NB4 (cell line): ENCODE measurements around the gene NUTM2B.
"Not testable (repeated sequence)": the region's sequence is repeated elsewhere in the genome, so short reads cannot be mapped to it uniquely, and the experiment has no call there.

Experiments used
- DNase-seq: peaks from one replicate; pipeline ENCODE4 v3.0.0; 2010; ENCODE audit warnings: low read depth
- H3K4me3 ChIP-seq: one replicate; pipeline ENCODE4 v1.5.1; 2011; ENCODE audit warnings: mild to moderate bottlenecking, low read depth, low read length, moderate library complexity
- CTCF ChIP-seq: IDR thresholded peaks from one replicate; pipeline ENCODE4 v1.5.1; 2012; ENCODE audit warnings: low read depth, low read length

NUTM2B gene, protein sequence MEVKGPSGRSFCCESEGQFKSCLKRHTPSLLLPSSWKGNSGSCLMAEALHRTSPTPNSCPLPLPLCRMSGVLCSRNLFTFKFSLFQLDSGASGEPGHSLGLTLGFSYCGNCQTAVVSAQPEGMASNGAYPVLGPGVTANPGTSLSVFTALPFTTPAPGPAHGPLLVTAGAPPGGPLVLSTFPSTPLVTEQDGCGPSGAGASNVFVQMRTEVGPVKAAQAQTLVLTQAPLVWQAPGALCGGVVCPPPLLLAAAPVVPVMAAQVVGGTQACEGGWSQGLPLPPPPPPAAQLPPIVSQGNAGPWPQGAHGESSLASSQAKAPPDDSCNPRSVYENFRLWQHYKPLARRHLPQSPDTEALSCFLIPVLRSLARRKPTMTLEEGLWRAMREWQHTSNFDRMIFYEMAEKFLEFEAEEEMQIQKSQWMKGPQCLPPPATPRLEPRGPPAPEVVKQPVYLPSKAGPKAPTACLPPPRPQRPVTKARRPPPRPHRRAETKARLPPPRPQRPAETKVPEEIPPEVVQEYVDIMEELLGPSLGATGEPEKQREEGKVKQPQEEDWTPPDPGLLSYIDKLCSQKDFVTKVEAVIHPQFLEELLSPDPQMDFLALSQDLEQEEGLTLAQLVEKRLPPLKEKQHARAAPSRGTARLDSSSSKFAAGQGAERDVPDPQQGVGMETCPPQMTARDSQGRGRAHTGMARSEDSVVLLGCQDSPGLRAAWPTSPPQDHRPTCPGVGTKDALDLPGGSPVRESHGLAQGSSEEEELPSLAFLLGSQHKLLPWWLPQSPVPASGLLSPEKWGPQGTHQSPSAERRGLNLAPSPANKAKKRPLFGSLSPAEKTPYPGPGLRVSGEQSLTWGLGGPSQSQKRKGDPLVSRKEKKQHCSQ

DNA sequence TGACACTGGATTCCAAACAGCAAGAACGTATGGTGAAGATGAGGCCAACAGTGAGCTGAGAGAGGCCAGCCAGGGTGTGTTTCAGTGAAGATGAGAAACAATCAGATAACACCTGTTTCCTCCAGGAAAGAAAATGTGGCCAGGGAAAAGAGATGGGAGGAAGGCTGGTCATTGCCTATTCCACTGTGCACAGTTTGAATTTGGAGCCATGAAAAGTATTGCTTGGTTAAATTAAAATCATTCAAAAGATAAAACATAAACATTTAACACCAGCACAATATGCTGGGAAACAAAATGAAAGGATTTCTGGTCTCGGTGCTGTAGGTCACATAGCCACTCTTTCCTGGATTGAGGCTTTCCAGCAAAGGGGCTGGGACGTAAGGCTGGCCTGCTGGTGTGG is at the start of gene NUTM2B:
Gene NUTM2B, plus strand, starts transcription at position 301 of the 400 bp plus-strand sequence. CDS start 383 bp downstream, outside the sequence.
- not testable (repeated sequence) for DNase-seq, H3K4me3 ChIP-seq

DNA sequence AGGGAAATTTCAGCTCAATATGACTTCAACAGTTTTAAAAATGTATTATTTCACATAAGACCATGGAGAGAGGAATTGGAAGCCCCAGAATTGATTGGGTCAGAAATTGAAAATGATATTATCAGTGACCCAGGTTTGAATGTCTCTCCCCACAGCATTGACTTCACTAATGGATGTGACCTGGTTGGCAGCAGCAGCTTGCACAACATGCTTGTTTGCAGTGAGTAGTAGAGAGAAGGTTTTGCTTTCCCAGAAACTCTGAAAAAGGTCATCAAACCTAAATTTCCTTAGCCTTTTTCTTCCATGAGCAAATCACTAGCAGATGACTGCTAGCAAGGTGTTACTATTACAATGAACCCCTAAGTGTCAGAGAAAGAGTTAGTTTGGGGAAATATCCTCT is 39.7 kb upstream of the NUTM2B start:
- DNase-seq, H3K4me3 ChIP-seq: not testable (repeated sequence)

DNA sequence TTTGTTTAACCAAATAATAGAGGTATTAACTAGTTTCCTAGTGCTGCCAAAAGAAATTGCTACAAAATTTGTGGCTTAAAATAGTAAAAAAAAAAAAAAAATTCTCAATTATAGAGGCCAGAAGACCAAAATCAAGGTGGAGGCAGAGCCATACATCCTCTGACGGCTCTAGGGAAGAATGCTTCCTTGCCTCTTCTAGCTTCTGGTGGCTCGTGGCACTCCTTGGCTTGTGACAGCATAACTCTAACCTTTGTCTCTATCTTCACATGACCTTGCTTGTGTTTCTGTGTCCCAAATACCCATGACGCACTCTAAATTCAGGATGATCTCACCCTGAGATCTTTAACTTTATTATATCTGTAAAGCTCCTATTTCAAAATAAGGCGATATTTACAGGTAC is 38.3 kb upstream of the NUTM2B start:
- not testable (repeated sequence) for DNase-seq

GRCh38 chr10:79669248-79669788 is 33.7 kb upstream of the NUTM2B start:
- DNase-seq, H3K4me3 ChIP-seq: not testable (repeated sequence)

More for the DNA sequence above, 38.3 kb upstream of the NUTM2B start:
- H3K4me3 ChIP-seq, result not testable (repeated sequence)

GRCh38 chr10:79674878-79675277 is 28.1 kb upstream of the NUTM2B start:
- not testable (repeated sequence) for DNase-seq, H3K4me3 ChIP-seq

- not testable (repeated sequence) for H3K4me3 ChIP-seq, DNase-seq
Observed at GRCh38 chr10:79683026-79683883, 19.8 kb upstream of the NUTM2B start.

- H3K4me3 ChIP-seq, DNase-seq: not testable (repeated sequence)
Observed at GRCh38 chr10:79683884-79684720, 18.9 kb upstream of the NUTM2B start.

GRCh38 chr10:79685044-79685685 is 17.9 kb upstream of the NUTM2B start:
- DNase-seq, result peak; percentile 73
- peak; percentile 6 for TF ChIP-seq CTCF

DNA sequence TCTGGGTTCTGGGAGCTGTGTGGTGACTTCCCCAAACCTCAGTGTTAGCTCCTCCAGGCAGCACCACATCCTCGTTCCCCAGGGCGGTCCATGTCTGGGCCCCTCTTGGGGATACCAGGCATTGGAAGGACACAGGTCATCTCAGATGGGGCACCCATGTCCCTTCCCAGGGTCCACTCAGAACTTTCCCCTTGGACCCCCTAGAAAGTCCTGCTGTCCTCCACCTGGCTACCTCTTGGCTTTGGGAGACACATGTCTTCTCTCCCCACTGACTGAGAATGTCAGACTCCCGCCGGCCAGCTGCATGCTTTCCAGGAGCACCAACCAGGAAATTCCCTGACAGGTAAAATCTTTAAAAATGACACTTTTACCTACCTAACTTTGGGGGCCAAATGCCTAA is 16.4 kb upstream of the NUTM2B start:
- not testable (repeated sequence) for H3K4me3 ChIP-seq, DNase-seq

More at GRCh38 chr10:79685044-79685685, 17.9 kb upstream of the NUTM2B start:
- not testable (repeated sequence) for H3K4me3 ChIP-seq

- not testable (repeated sequence) for DNase-seq, H3K4me3 ChIP-seq
Observed at GRCh38 chr10:79687406-79688150, 15.4 kb upstream of the NUTM2B start.

DNA sequence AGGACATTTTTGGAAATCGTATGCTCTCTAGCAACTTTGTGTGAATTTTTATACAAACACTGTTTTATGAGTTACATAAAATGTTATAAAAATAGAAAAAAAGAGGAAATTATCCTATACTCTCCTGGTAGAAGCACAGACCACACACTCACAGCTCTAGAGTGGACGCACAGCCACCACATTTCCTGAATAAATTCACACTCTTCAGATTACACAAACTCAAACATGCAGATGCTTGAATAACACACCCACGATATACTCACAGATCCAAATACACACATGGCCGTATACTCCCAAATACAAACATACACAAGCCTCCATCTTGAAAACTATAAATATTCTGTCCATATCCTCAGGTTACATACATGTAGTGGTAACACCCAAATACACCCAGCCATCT is 14.2 kb upstream of the NUTM2B start:
- not testable (repeated sequence) for H3K4me3 ChIP-seq, DNase-seq

GRCh38 chr10:79696596-79696995 is 6.4 kb upstream of the NUTM2B start:
- not testable (repeated sequence) for H3K4me3 ChIP-seq, DNase-seq

GRCh38 chr10:79697141-79697540 is 5.9 kb upstream of the NUTM2B start:
- not testable (repeated sequence) for H3K4me3 ChIP-seq, DNase-seq

DNA sequence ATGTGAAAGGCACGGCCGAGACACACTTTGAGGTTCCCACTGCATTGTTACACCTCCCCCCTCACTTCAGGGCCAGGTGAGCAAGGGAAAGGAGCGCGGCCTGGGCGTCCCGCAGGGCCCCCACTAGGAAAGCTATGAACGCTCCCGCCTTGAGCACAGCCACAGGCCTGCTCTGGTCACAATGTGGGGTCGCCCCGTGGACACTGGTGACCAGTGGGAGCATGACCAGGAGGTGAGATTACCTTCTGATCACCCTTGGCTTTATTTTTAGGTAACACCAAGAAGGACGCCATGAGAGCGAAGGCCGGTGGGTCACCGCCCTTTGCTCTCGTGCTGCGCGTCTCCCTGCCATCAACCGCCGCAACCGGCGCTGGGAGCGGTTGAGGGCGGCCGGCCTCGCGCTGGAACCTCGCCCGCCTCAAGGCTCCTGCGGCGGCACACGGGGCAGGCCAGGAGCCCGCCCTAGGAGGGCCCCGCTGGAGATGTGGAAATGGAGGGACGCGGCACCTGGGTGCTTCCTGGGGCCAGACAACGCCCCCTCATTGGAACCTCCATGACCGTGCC is 2.6 kb upstream of the NUTM2B start:
- DNase-seq, result not testable (repeated sequence)

DNA sequence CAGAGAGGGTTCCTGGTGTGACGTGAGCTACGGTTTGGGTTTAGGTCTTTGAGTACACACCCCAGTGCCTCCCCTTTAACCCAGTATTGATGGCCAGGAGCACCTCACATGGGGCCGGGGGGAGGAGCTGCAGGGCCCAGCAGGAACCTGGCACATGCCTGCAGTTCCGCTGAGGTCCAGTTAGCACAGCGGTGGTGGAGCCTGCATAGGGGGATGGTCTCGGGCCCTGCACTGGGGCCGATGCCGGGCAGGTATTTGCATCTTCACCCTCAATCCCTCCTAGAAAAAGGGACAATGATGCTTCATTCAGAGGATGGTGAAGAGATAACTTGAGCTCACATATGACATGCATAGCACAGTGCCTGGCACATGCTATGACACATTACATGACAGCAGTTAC is 4.0 kb downstream of the NUTM2B start:
- DNase-seq, result not testable (repeated sequence)

More for the DNA sequence above, 2.6 kb upstream of the NUTM2B start:
- not testable (repeated sequence) for H3K4me3 ChIP-seq

More for the DNA sequence above, 4.0 kb downstream of the NUTM2B start:
- not testable (repeated sequence) for H3K4me3 ChIP-seq
